ENCODE measurements around the gene INTS14. TPM values are rescaled to one million over a fixed set of nuclear protein-coding genes. Genes with fewer than 3 reads are reported as not detected.

Gene INTS14
- total and polyA plus RNA-seq, 10 donors, result 17.2 to 71.3 (median 38.9) TPM

DNA sequence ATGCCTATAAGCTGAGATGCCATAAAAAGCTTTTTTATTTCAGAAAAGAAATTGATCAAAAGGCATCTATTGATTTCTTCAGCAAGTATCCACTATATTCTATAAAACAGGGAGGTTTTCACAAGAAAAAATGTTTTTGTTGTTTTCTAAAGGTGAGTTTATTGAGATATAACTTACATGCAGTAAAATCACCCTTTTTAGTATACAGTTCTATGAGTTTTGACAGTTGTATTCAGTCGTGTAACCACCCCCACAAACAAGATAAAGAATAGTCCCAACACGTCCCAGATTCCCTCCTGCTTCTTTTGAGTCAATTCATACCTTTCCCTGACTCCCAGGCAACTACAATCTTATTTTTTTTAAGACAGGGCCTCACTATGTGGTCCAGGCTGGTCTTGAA is 7.8 kb downstream of the INTS14 start:
- H3K27me3 ChIP-seq (replicated peaks in 1 of 7), result no peaks in the 10 kb centered on the region
- no peaks in the 10 kb centered on the region for H3K9me3 ChIP-seq
- intact Hi-C loops (cut with DNase I; ENCODE audit: low total_unique reads), result no loop called here
- H3K4me3 ChIP-seq, result no peak overlapping the region
- peaks cover 0 to 84% (median 52%) of the 10 kb centered on the region in 6 donors for H3K36me3 ChIP-seq
- DNase-seq, result no peak
- TF ChIP-seq, protein P1, sequence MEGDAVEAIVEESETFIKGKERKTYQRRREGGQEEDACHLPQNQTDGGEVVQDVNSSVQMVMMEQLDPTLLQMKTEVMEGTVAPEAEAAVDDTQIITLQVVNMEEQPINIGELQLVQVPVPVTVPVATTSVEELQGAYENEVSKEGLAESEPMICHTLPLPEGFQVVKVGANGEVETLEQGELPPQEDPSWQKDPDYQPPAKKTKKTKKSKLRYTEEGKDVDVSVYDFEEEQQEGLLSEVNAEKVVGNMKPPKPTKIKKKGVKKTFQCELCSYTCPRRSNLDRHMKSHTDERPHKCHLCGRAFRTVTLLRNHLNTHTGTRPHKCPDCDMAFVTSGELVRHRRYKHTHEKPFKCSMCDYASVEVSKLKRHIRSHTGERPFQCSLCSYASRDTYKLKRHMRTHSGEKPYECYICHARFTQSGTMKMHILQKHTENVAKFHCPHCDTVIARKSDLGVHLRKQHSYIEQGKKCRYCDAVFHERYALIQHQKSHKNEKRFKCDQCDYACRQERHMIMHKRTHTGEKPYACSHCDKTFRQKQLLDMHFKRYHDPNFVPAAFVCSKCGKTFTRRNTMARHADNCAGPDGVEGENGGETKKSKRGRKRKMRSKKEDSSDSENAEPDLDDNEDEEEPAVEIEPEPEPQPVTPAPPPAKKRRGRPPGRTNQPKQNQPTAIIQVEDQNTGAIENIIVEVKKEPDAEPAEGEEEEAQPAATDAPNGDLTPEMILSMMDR (IDR thresholded peaks at IDR 0.05 in 8 of 11, conservative IDR thresholded peaks at IDR 0.05 in 3 of 11), result no peak
- TF ChIP-seq POLR2A (IDR thresholded peaks at IDR 0.05), result no peak
- TF ChIP-seq POLR2AphosphoS5 (IDR thresholded peaks at IDR 0.05), result no peak
- peaks cover 0 to 12% (median 0%) of the 10 kb centered on the region in 6 donors for H3K4me1 ChIP-seq
- 83 to 89% (median 87%) methylated on average over 2 of the region's 2 CpGs for WGBS, 5 donors
- no peak overlapping the region for H3K27ac ChIP-seq

DNA sequence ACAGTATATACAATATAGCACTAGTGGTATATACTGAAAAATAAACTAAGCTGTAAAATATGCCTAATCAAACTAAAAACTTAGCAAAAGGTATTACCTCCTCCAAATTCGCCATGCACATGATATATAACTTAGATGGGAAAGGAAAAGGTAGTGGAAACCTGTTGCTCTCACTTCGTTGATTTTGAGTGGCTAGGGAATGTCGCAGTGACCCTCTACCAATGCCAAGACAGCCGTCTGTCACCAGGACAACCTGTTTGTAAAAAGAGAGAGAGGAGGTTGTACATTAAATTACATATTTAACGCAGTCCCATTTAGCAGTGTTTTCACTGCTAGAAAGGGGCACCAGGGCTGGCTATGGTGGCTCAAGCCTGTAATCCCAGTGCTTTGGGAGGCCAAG is 11.3 kb downstream of the INTS14 start:
- intact Hi-C loops (cut with DNase I; ENCODE audit: low total_unique reads), result no loop called here
- 91 to 99% (median 97%) methylated on average over 5 of the region's 5 CpGs for WGBS, 5 donors
- no peaks in the 10 kb centered on the region for H3K9me3 ChIP-seq
- H3K27ac ChIP-seq, result no peak overlapping the region
- no peaks in the 10 kb centered on the region for H3K27me3 ChIP-seq (replicated peaks in 1 of 7)
- TF ChIP-seq POLR2A (IDR thresholded peaks at IDR 0.05), result no peak
- TF ChIP-seq, protein P1 (IDR thresholded peaks at IDR 0.05 in 8 of 11, conservative IDR thresholded peaks at IDR 0.05 in 3 of 11), result no peak
- TF ChIP-seq POLR2AphosphoS5 (IDR thresholded peaks at IDR 0.05), result no peak
- peaks cover 0 to 100% (median 73%) of the 10 kb centered on the region in 6 donors for H3K36me3 ChIP-seq
- DNase-seq, result no peak
- no peak overlapping the region for H3K4me3 ChIP-seq
- peaks cover 0 to 4% (median 0%) of the 10 kb centered on the region in 6 donors for H3K4me1 ChIP-seq

DNA sequence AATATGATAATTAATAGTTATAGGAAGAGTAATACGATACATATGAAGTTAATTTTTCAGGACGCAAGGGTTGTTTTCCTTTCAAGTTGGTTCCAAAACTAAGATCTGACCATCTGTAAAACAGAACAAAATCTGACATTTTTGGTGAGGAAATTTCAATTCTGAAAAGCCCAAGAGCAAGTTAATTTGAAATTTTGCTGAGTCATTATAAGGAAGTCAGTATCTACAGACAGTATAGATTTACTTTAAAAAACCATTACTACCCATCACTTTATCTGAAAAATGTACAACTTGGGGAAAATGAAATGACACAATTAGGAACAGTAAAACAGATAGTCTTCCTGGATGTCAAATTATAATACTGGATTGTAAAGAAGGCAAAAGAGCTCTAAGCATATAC is 12.5 kb downstream of the INTS14 start:
- no peaks in the 10 kb centered on the region for H3K27me3 ChIP-seq (replicated peaks in 1 of 7)
- peaks cover 0 to 4% (median 0%) of the 10 kb centered on the region in 6 donors for H3K4me1 ChIP-seq
- 97 to 99% (median 99%) methylated on average over 2 of the region's 2 CpGs for WGBS, 5 donors
- H3K4me3 ChIP-seq, result no peak overlapping the region
- no peaks in the 10 kb centered on the region for H3K9me3 ChIP-seq
- intact Hi-C loops (cut with DNase I; ENCODE audit: low total_unique reads), result no loop called here
- no peak overlapping the region for H3K27ac ChIP-seq
- peaks cover 2 to 100% (median 73%) of the 10 kb centered on the region in 6 donors for H3K36me3 ChIP-seq
- TF ChIP-seq POLR2AphosphoS5 (IDR thresholded peaks at IDR 0.05) (no peak), POLR2A (IDR thresholded peaks at IDR 0.05) (no peak)
- TF ChIP-seq, protein P1 (IDR thresholded peaks at IDR 0.05 in 8 of 11, conservative IDR thresholded peaks at IDR 0.05 in 3 of 11), result no peak
- no peak for DNase-seq

DNA sequence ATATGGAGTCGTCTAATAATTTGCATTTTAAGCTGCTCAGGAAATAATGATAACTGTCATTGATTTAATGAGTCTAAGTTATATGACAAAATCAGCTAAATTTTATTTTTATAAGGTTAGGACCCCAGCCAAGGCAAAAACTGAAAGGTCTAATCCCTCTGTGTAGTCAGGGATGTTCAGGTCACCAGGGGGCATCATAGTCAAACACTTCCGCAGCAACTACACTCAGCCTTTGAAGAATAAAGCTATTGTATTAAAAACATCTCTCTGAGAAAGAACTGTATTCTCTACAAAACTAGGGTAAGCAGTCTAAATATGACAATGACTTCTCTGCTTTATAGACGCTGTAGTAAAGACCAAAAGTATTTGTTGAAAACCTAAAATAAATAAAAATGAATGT is 15.0 kb downstream of the INTS14 start:
- WGBS, 5 donors, result 74 to 87% (median 79%) methylated on average over 3 of the region's 3 CpGs
- TF ChIP-seq POLR2A (IDR thresholded peaks at IDR 0.05), result no peak
- TF ChIP-seq, protein P1 (IDR thresholded peaks at IDR 0.05 in 8 of 11, conservative IDR thresholded peaks at IDR 0.05 in 3 of 11), result peak in 6 of 11 experiments; percentile 8 to 40 (median 22)
- no peak for DNase-seq
- intact Hi-C loops (cut with DNase I; ENCODE audit: low total_unique reads), result no loop called here
- no peaks in the 10 kb centered on the region for H3K27me3 ChIP-seq (replicated peaks in 1 of 7)
- H3K4me3 ChIP-seq, result no peak overlapping the region
- H3K4me1 ChIP-seq, result peaks cover 0 to 4% (median 0%) of the 10 kb centered on the region in 6 donors
- peaks cover 12 to 100% (median 80%) of the 10 kb centered on the region in 6 donors for H3K36me3 ChIP-seq
- no peak overlapping the region for H3K27ac ChIP-seq
- no peaks in the 10 kb centered on the region for H3K9me3 ChIP-seq

Data from spleen (tissue), 11 donors.